Stimulated activated CD4-positive, alpha-beta T cell treated with anti-CD3 and anti-CD28 coated beads, Interleukin-4, amount 100 ng/mL, for 24 hours (primary cell): ENCODE results near the gene IL21.
"Not testable (repeated sequence)": the region's sequence is repeated elsewhere in the genome, so short reads cannot be mapped to it uniquely, and the experiment has no call there.

Experiments
- DNase-seq: peaks from one replicate; pipeline ENCODE4 v3.0.0-alpha.2; 2020

The IL21 gene

DNA sequence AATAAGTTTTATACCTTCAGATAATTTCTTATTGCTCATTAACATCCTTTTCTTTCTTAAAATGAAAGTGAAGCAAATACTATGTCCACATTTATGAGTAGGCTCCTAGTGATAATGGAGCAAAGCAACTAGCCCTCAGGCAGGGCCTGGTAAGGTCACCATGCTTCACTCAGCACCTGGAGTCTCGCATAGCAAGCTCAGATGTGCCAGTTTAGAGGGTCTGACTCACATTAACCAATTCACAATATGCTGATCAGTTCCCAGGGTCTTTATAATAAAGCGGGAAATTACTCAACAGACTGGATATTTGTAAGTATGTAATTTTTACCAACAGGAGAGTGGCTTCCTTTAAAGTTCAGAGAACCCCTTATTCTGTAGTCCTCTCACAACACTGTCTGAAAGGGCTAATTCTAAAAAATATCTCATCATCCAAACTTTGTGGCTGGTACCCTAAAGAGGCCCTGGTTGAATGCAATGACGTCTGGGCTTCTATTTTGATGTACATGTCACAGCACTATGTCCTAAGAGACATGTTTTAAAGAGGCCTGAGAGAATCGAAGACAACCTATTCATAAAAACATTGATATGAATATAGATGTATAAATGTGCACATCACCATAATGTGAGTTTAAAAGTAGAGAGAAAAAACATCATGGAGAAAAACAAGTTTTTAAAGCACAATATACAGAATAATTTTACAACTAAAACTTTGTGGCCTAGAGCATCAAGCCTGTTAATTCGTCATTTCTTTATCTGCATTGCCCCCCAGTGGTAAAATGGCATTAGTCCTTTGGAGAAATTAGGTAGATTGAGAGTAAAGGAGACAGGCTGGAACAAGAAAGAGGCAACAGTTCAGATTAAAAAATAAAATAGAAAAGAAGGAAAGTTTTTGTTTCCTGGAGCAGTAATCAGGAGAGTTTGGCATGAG lies 44.3 kb downstream of the IL21 start:
- DNase-seq = peak; percentile 57

DNA sequence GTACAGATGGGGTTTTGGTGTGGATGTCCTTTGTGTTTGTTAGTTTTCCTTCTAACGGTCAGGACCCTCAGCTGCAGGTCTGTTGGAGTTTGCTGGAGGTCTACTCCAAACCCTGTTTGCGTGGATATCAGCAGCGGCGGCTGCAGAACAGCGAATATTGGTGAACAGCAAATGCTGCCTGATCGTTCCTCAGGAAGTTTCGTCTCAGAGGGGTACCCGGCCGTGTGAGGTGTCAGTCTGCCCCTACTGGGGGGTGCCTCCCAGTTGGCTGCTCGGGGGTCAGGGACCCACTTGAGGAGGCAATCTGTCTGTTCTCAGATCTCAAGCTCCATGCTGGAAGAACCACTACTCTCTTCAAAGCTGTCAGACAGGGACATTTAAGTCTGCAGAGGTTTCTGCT lies 46.5 kb downstream of the IL21 start:
- DNase-seq = not testable (repeated sequence)

DNA sequence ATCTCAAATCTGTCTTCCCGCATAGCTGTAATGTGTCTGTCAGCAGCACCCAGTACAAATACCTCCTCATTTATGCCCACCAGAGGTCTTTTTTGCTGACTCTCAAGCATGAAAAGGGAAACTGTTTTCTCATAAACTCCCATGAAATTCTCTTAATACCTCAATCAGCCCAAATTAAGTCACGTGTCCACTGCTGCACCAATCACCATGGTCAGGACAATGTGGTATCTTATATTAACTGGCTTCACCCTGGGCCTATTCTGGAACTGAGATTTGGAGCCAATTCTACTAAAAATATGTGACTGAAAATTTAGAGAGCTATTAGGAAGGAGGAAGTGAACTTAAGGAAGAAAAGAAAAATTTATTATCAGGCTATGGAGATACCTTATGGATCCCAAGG lies 58.4 kb downstream of the IL21 start:
- DNase-seq = no peak
